Mammary epithelial cell (primary cell): Measurements from ENCODE around the gene LSM14A.

Source experiments
- EZH2 ChIP-seq: IDR thresholded peaks from 2 replicates; pipeline ENCODE4 v1.6.1; 2012; ENCODE audit warnings: low read length, inconsistent platforms, borderline replicate concordance
- TF ChIP-seq, protein P1 (sequence below), 2 donors: IDR thresholded peaks in 1 of 2; conservative IDR thresholded peaks in 1 of 2; 2 replicates each; pipeline ENCODE4 v1.5.1; 2011 to 2012; ENCODE audit warnings: inconsistent platforms in 2 of 2, low read length in 2 of 2, mild to moderate bottlenecking in 2 of 2, control low read depth in 1 of 2, low read depth in 1 of 2; ENCODE audit not compliant: insufficient read depth in 1 of 2; ENCODE audit errors: extremely low read depth in 1 of 2

DNA sequence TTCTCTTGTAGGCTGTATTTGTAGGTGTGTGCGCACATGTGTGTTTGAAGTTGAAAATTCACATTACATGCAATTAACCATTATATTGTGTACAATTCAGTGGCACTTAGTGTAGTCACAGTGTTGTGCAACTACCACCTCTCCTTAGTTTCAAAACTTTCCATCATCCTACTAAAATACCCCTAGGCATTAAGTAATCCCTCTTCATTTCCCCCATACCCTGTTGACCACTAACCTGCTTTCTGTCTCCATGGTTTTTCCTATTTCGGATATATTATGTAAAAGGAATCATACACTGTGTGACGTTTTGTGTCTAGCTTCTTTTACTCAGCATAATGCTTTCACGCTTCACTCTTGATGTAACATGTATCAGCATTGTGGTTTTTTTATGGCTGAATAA is 16.1 kb downstream of the LSM14A start:
- no peak for TF ChIP-seq EZH2
- TF ChIP-seq, protein P1, sequence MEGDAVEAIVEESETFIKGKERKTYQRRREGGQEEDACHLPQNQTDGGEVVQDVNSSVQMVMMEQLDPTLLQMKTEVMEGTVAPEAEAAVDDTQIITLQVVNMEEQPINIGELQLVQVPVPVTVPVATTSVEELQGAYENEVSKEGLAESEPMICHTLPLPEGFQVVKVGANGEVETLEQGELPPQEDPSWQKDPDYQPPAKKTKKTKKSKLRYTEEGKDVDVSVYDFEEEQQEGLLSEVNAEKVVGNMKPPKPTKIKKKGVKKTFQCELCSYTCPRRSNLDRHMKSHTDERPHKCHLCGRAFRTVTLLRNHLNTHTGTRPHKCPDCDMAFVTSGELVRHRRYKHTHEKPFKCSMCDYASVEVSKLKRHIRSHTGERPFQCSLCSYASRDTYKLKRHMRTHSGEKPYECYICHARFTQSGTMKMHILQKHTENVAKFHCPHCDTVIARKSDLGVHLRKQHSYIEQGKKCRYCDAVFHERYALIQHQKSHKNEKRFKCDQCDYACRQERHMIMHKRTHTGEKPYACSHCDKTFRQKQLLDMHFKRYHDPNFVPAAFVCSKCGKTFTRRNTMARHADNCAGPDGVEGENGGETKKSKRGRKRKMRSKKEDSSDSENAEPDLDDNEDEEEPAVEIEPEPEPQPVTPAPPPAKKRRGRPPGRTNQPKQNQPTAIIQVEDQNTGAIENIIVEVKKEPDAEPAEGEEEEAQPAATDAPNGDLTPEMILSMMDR (conservative IDR thresholded peaks at IDR 0.05 in 1 of 2, IDR thresholded peaks at IDR 0.05 in 1 of 2; ENCODE audit: extremely low read depth in 1 of 2, insufficient read depth in 1 of 2, low read depth in 1 of 2, low read length in 2 of 2), result no peak
